IPS DF 6.9 (cell line): Measurements from ENCODE around the gene MLXIP.
"Not testable (repeated sequence)": the region's sequence is repeated elsewhere in the genome, so short reads cannot be mapped to it uniquely, and the experiment has no call there.

Experiments
- DNase-seq: peaks from one replicate; pipeline ENCODE4 v3.0.0-alpha.2; 2013; ENCODE audit warnings: low read depth, low spot score
- H3K27ac ChIP-seq: one replicate; pipeline ENCODE4 v1.5.1; 2013; ENCODE audit warnings: low read length, control low read depth
- H3K27me3 ChIP-seq: 2 replicates; pipeline ENCODE4 v1.6.1; 2013; ENCODE audit warnings: mild to moderate bottlenecking, low read length; ENCODE audit not compliant: control insufficient read depth, insufficient read depth
- H3K36me3 ChIP-seq: 2 replicates; pipeline ENCODE4 v1.6.1; 2013; ENCODE audit warnings: low read length; ENCODE audit not compliant: control insufficient read depth, insufficient read depth
- H3K4me1 ChIP-seq: 2 replicates; pipeline ENCODE4 v1.6.1; 2013; ENCODE audit warnings: low read length; ENCODE audit not compliant: control insufficient read depth, insufficient read depth
- H3K4me3 ChIP-seq: 2 replicates; pipeline ENCODE4 v1.5.1; 2013; ENCODE audit warnings: mild to moderate bottlenecking, low read length
- H3K9me3 ChIP-seq: 2 replicates; pipeline ENCODE4 v1.6.1; 2013; ENCODE audit warnings: low read length, inconsistent platforms; ENCODE audit not compliant: control insufficient read depth, insufficient read depth
- WGBS: extraction: QIAGEN DNeasy Blood & Tissue Kit; methylation state at CpG from one replicate; pipeline ENCODE4 v1.1.7; 2013; ENCODE audit warnings: mixed read lengths, missing lambda C conversion rate; ENCODE audit not compliant: insufficient read length, insufficient coverage; 5-methylcytosine and 5-hydroxymethylcytosine counted together

MLXIP gene

GRCh38 chr12:122096591-122097149, 18.1 kb downstream of the MLXIP start:
- Histone ChIP-seq H3K4me3 (no peak overlapping the region), H3K36me3 (no peaks in the 10 kb centered on the region), H3K9me3 (no peaks in the 10 kb centered on the region), H3K27me3 (no peaks in the 10 kb centered on the region), H3K27ac (no peak overlapping the region), H3K4me1 (peaks cover 4% of the 10 kb centered on the region)
- DNase-seq = no peak
- WGBS = no CpG with 5 or more reads among the region's 20 CpGs

GRCh38 chr12:122097584-122097926, 19.0 kb downstream of the MLXIP start:
- Histone ChIP-seq H3K9me3 (no peaks in the 10 kb centered on the region), H3K27ac (no peak overlapping the region), H3K4me1 (peaks cover 4% of the 10 kb centered on the region), H3K27me3 (no peaks in the 10 kb centered on the region), H3K4me3 (no peak overlapping the region), H3K36me3 (no peaks in the 10 kb centered on the region)
- DNase-seq = no peak
- WGBS = no CpG with 5 or more reads among the region's 2 CpGs

- H3K4me3 ChIP-seq = no peak overlapping the region
- no peaks in the 10 kb centered on the region for H3K9me3 ChIP-seq
- DNase-seq = no peak
- no CpG with 5 or more reads among the region's 10 CpGs for WGBS
- no peak overlapping the region for H3K27ac ChIP-seq
- peaks cover 4% of the 10 kb centered on the region for H3K4me1 ChIP-seq
- H3K36me3 ChIP-seq = no peaks in the 10 kb centered on the region
- no peaks in the 10 kb centered on the region for H3K27me3 ChIP-seq
Measured at GRCh38 chr12:122097927-122098756, 19.6 kb downstream of the MLXIP start.

GRCh38 chr12:122099280-122099749, 20.8 kb downstream of the MLXIP start:
- peaks cover 4% of the 10 kb centered on the region for H3K4me1 ChIP-seq
- no peak overlapping the region for H3K27ac ChIP-seq
- no peak for DNase-seq
- H3K27me3 ChIP-seq = no peaks in the 10 kb centered on the region
- H3K4me3 ChIP-seq = no peak overlapping the region
- H3K36me3 ChIP-seq = no peaks in the 10 kb centered on the region
- no peaks in the 10 kb centered on the region for H3K9me3 ChIP-seq
- WGBS = no CpG with 5 or more reads among the region's 6 CpGs

- H3K27ac ChIP-seq = no peak overlapping the region
- H3K27me3 ChIP-seq = no peaks in the 10 kb centered on the region
- DNase-seq = no peak
- whole genome bisulfite sequencing = no CpG with 5 or more reads among the region's 3 CpGs
- no peak overlapping the region for H3K4me3 ChIP-seq
- H3K36me3 ChIP-seq = no peaks in the 10 kb centered on the region
- no peaks in the 10 kb centered on the region for H3K9me3 ChIP-seq
- peaks cover 4% of the 10 kb centered on the region for H3K4me1 ChIP-seq
Measured at GRCh38 chr12:122099856-122100255, 21.3 kb downstream of the MLXIP start.

GRCh38 chr12:122100568-122100967, 22.0 kb downstream of the MLXIP start:
- Histone ChIP-seq H3K9me3 (no peaks in the 10 kb centered on the region), H3K36me3 (no peaks in the 10 kb centered on the region), H3K4me3 (no peak overlapping the region), H3K27me3 (no peaks in the 10 kb centered on the region), H3K27ac (no peak overlapping the region), H3K4me1 (peaks cover 4% of the 10 kb centered on the region)
- WGBS = no CpG with 5 or more reads among the region's 1 CpG
- no peak for DNase-seq

GRCh38 chr12:122102331-122102730, 23.8 kb downstream of the MLXIP start:
- Histone ChIP-seq H3K27me3 (no peaks in the 10 kb centered on the region), H3K4me3 (no peak overlapping the region), H3K9me3 (no peaks in the 10 kb centered on the region), H3K27ac (no peak overlapping the region), H3K36me3 (no peaks in the 10 kb centered on the region), H3K4me1 (peaks cover 4% of the 10 kb centered on the region)
- no CpG with 5 or more reads among the region's 3 CpGs for WGBS
- no peak for DNase-seq

- WGBS = no CpG with 5 or more reads among the region's 7 CpGs
- no peak overlapping the region for H3K27ac ChIP-seq
- H3K9me3 ChIP-seq = no peaks in the 10 kb centered on the region
- no peaks in the 10 kb centered on the region for H3K36me3 ChIP-seq
- H3K4me3 ChIP-seq = no peak overlapping the region
- H3K4me1 ChIP-seq = no peaks in the 10 kb centered on the region
- no peaks in the 10 kb centered on the region for H3K27me3 ChIP-seq
- no peak for DNase-seq
Measured at GRCh38 chr12:122104844-122105243, 26.3 kb downstream of the MLXIP start.

- not testable (repeated sequence) for H3K36me3 ChIP-seq
- WGBS = no CpG with 5 or more reads among the region's 11 CpGs
Measured at GRCh38 chr12:122105496-122105895, 26.9 kb downstream of the MLXIP start.

GRCh38 chr12:122106843-122107242, 28.3 kb downstream of the MLXIP start:
- no peak for DNase-seq
- Histone ChIP-seq H3K27ac (no peak overlapping the region), H3K27me3 (no peaks in the 10 kb centered on the region), H3K36me3 (no peaks in the 10 kb centered on the region), H3K4me1 (no peaks in the 10 kb centered on the region), H3K9me3 (no peaks in the 10 kb centered on the region), H3K4me3 (no peak overlapping the region)
- no CpG with 5 or more reads among the region's 8 CpGs for WGBS

More at GRCh38 chr12:122105496-122105895, 26.9 kb downstream of the MLXIP start:
- not testable (repeated sequence) for DNase-seq, H3K27me3 ChIP-seq, H3K9me3 ChIP-seq, H3K4me3 ChIP-seq, H3K27ac ChIP-seq, H3K4me1 ChIP-seq

GRCh38 chr12:122107261-122107660, 28.7 kb downstream of the MLXIP start:
- H3K4me1 ChIP-seq = no peaks in the 10 kb centered on the region
- H3K9me3 ChIP-seq = no peaks in the 10 kb centered on the region
- no peaks in the 10 kb centered on the region for H3K27me3 ChIP-seq
- no CpG with 5 or more reads among the region's 6 CpGs for WGBS
- no peak overlapping the region for H3K27ac ChIP-seq
- no peak for DNase-seq
- H3K4me3 ChIP-seq = no peak overlapping the region
- no peaks in the 10 kb centered on the region for H3K36me3 ChIP-seq
